UCSD-AML1 (cell line): ENCODE measurements around the gene PLCG1.
A peak's percentile ranks its signal among the peaks of the same experiment; 100 is the strongest.

Source experiments
- DNase-seq: peaks from one replicate; lab custom pipeline; 2025; ENCODE audit not compliant: unreplicated experiment; lab: John Stamatoyannopoulos, UW

The PLCG1 gene

DNA sequence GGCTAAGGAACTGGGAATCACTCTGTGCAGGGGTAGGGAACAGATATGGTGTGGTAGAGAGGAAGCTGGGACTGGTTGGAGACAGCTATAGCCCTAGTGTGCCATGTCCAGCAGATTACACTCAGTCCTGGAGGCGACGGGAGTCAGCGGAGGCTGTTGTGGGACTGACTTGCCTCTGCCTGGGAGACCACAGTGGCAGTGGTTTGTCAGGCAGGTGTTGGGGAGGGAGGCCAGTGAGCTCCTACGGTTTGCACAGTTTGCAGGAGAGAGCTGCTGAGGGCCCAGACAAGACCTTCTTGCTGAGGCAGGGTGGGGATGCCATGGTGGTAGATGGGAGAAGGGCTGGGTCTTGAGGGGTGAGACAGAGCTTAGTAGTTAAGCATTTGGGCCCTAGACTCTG, 4.9 kb downstream of the PLCG1 start:
- DNase-seq, result no peak

- DNase-seq, result peak; percentile 55
Observed at GRCh38 chr20:41142919-41143318, 5.6 kb downstream of the PLCG1 start.

DNA sequence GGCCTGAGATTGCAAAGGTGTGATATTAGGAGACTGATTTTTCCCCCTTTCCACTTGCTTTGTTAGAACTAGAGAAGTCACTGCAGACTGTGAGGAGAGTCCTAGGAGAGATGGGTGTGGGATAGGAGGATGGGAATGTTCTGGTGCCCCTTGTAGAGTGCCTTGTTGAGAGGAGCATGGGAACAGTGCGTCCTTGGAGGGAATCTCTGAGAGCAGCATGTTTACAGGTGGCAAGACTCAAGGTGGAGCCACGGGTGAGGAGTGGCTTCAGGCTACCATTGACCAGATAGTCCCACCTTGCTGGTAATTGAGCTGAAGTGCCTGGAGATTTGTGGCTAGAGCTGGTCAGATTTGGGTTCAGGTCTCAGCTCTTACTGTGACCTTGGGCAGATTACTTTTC, 6.0 kb downstream of the PLCG1 start:
- no peak for DNase-seq

GRCh38 chr20:41145317-41145716, 8.0 kb downstream of the PLCG1 start:
- DNase-seq, result no peak

- no peak for DNase-seq
Observed at GRCh38 chr20:41145821-41146620, 8.7 kb downstream of the PLCG1 start.

- DNase-seq, result no peak
Observed at GRCh38 chr20:41147767-41148191, 10.4 kb downstream of the PLCG1 start.

DNA sequence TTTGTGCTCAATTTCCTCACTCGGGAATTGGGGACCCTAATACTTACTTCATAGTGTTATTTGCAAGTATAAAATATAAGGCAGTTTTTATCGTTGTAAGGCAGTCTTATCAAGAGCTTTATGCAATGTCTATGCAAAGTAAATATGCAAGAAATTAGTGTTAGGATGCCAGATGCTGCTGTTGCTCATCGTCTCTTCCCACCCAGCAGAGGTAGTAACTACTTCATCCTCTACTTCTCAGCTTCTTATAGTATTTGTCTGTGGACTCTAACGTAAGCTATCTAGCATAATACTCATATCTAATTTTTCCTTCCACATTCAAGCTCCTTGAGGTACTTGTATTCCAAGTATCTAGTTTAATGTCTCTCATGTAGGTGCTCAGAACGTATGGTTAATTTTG, 11.6 kb downstream of the PLCG1 start:
- no peak for DNase-seq

DNA sequence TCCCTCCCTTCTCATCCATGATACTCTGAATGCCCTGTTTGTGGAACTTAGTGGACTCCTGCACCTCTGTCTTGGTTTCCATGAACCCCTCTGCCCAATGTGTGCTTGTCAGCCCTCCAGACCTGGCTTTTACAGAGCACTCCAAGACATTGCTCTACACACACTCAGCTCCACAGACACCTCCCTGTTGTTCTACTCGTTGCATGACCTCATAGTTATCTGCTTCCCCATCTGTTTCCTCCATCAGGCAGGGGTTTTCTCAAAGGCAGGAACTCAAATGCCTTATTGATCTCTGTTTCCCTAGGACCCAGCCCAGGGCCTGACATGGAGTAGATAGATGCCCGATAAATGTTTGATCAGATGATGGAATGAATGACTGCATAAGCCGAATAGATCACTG, 13.3 kb downstream of the PLCG1 start:
- peak; percentile 40 for DNase-seq

DNA sequence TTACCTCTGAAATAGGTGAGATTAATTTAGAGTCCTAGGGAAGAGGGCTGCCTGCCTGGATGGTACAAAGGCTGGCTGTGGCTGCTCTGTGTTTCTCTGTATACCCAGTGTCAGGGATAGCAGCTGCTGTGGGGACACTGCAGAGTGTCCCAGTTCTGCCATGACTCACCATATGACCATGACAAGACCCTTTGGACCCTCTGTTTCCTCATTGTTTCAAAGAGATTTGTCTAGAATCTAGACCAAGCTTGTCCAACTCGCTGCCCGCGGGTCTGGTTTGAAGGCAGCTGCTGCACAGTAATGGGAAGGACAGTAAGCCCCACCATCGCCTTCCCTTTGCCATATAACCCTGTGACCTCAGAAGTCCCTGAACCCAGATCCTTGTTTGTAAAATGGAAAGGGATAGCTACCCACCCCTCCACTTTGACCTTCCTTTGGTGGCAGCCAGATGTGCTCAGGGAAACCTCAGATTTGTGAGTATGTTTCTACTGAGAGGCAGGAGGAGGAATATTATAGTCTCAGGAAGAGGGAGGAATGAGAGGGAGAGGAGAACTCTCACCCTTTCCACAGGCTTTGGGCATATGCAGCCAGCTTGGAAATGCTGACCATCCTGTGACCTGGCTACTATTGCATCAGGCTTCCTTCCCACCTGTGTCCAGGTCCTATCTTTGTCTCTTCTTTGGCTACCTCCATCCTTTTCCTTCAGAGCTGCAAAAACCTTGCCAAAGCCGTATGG, 14.0 kb downstream of the PLCG1 start:
- DNase-seq, result no peak

DNA sequence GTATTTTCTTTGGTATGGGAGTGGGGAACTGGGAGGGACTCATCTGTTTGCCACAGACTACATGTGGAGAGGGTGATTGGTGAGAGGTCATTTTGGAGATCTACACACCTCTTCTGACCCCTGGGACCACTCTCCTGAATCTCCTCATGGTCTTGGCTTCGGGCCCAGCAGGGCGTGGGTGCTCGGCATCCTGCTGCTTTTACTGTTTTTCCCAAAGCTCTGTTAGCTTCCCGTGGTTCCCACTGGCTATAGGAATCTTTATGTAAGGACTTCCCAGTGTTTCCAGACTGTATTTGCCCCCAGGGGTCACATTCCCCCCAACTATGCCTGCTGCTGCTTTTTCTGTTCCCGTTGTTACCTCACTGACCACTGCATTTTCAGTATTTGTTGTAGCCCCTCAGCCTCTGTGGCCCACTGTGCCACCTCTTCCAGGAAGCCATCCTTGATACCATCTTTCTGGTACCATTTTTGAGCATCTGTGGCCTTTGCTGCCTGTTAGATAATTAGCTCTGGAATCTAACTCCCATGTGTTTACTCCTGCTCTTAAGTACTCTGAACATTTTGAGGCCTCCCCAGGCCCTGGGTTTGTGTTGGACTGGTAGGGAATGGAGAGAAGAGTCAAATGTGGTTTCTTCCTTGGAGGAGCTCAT, 14.9 kb downstream of the PLCG1 start:
- DNase-seq, result no peak

DNA sequence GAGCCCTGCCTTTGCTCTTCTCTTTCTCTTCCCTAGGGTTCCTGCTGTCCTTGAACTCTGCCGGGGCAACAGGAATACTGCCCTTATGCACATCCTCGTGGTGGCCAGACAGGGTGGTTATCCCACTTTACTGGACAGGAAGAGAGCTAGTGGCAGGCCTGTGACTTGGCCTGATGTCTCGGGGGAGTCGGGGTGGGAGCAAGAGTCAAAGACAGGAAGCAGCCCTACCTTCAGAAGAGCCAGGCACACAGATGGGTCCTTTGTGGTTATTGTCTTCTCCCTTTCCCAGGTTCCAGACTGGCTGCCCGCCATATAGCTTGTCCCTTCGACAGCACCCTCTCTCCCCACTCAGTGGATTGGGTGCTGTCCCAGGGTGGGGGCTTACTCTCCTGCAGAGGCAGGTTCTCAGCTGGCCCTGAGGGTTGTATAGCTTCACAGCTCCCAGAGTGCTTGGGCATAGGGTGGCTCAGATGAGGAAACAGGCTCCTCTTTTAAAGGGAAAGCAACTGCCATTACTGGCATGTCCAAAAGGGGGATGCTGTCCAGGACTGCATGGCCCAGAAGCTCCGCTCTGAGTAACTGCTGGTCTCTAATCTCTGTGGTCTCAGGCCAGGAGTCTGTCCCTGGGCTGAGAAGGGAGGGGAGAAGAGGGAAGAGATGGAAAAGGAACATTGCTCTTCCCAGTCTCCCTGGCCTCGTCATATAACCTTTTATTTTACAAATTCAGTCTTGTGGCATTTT, 17.3 kb downstream of the PLCG1 start:
- DNase-seq, result no peak

GRCh38 chr20:41155261-41155660, 17.9 kb downstream of the PLCG1 start:
- DNase-seq, result no peak

- no peak for DNase-seq
Observed at GRCh38 chr20:41158082-41158625, 20.8 kb downstream of the PLCG1 start.

- DNase-seq, result no peak
Observed at GRCh38 chr20:41159547-41159946, 22.2 kb downstream of the PLCG1 start.

GRCh38 chr20:41160686-41161085, 23.3 kb downstream of the PLCG1 start:
- no peak for DNase-seq

- no peak for DNase-seq
Observed at GRCh38 chr20:41161886-41162285, 24.5 kb downstream of the PLCG1 start.

- no peak for DNase-seq
Observed at GRCh38 chr20:41162396-41162795, 25.1 kb downstream of the PLCG1 start.

- no peak for DNase-seq
Observed at GRCh38 chr20:41163821-41164220, 26.5 kb downstream of the PLCG1 start.

GRCh38 chr20:41165001-41165882, 27.9 kb downstream of the PLCG1 start:
- no peak for DNase-seq
